ENCODE measurements around the gene WDR86.

Gene WDR86

GRCh38 chr7:151346470-151346769 is 63.4 kb downstream of the WDR86 start:
- TF ChIP-seq GATA2 (IDR thresholded peaks at IDR 0.05; ENCODE audit: low read depth, low read length) (no peak), GATA3 (IDR thresholded peaks at IDR 0.05; ENCODE audit: low read depth, low read length) (no peak)

GRCh38 chr7:151345576-151346469 is 64.0 kb downstream of the WDR86 start:
- TF ChIP-seq GATA3 (IDR thresholded peaks at IDR 0.05; ENCODE audit: low read depth, low read length) (no peak), GATA2 (IDR thresholded peaks at IDR 0.05; ENCODE audit: low read depth, low read length) (no peak)

GRCh38 chr7:151343516-151343915 is 66.3 kb downstream of the WDR86 start:
- TF ChIP-seq GATA3 (IDR thresholded peaks at IDR 0.05; ENCODE audit: low read depth, low read length) (no peak), GATA2 (IDR thresholded peaks at IDR 0.05; ENCODE audit: low read depth, low read length) (no peak)

- TF ChIP-seq GATA2 (IDR thresholded peaks at IDR 0.05; ENCODE audit: low read depth, low read length) (no peak), GATA3 (IDR thresholded peaks at IDR 0.05; ENCODE audit: low read depth, low read length) (no peak)
Measured at GRCh38 chr7:151342811-151343210, 67.0 kb downstream of the WDR86 start.

- no peak for TF ChIP-seq GATA2 (IDR thresholded peaks at IDR 0.05; ENCODE audit: low read depth, low read length)
- no peak for TF ChIP-seq GATA3 (IDR thresholded peaks at IDR 0.05; ENCODE audit: low read depth, low read length)
Measured at GRCh38 chr7:151342102-151342646, 67.7 kb downstream of the WDR86 start.

GRCh38 chr7:151341357-151342101 is 68.3 kb downstream of the WDR86 start, which contains the start of gene NUB1:
Gene NUB1, plus strand, starts transcription at chr7:151341812. Its CDS starts 3,538 bp downstream, at chr7:151345350.
- TF ChIP-seq GATA2 (IDR thresholded peaks at IDR 0.05; ENCODE audit: low read depth, low read length) (no peak), GATA3 (IDR thresholded peaks at IDR 0.05; ENCODE audit: low read depth, low read length) (no peak)

GRCh38 chr7:151340794-151341356 is 69.0 kb downstream of the WDR86 start:
- TF ChIP-seq GATA3 (IDR thresholded peaks at IDR 0.05; ENCODE audit: low read depth, low read length): no peak
- TF ChIP-seq GATA2 (IDR thresholded peaks at IDR 0.05; ENCODE audit: low read depth, low read length): no peak

GRCh38 chr7:151339651-151340382 is 70.0 kb downstream of the WDR86 start:
- no peak for TF ChIP-seq GATA2 (IDR thresholded peaks at IDR 0.05; ENCODE audit: low read depth, low read length)
- no peak for TF ChIP-seq GATA3 (IDR thresholded peaks at IDR 0.05; ENCODE audit: low read depth, low read length)

- TF ChIP-seq GATA2 (IDR thresholded peaks at IDR 0.05; ENCODE audit: low read depth, low read length) (no peak), GATA3 (IDR thresholded peaks at IDR 0.05; ENCODE audit: low read depth, low read length) (no peak)
Measured at GRCh38 chr7:151338809-151339208, 71.0 kb downstream of the WDR86 start.

GRCh38 chr7:151337346-151337745 is 72.5 kb downstream of the WDR86 start:
- TF ChIP-seq GATA3 (IDR thresholded peaks at IDR 0.05; ENCODE audit: low read depth, low read length): no peak
- TF ChIP-seq GATA2 (IDR thresholded peaks at IDR 0.05; ENCODE audit: low read depth, low read length): no peak

- TF ChIP-seq GATA3 (IDR thresholded peaks at IDR 0.05; ENCODE audit: low read depth, low read length) (no peak), GATA2 (IDR thresholded peaks at IDR 0.05; ENCODE audit: low read depth, low read length) (no peak)
Measured at GRCh38 chr7:151336027-151336708, 73.7 kb downstream of the WDR86 start.

- TF ChIP-seq GATA3 (IDR thresholded peaks at IDR 0.05; ENCODE audit: low read depth, low read length) (no peak), GATA2 (IDR thresholded peaks at IDR 0.05; ENCODE audit: low read depth, low read length) (no peak)
Measured at GRCh38 chr7:151334628-151335027, 75.2 kb downstream of the WDR86 start.
